Measurements from ENCODE around the gene FLNC.

FLNC gene

GRCh38 chr7:128829391-128830166 lies 627 bp upstream of the FLNC start:
- DNase-seq (ENCODE audit: low spot score), result no peak
- in situ Hi-C loops (cut with MboI; ENCODE audit: low pct_unique_long_range_greater_than_20kb, low sequenced_read_pairs, unreplicated experiment), result no loop called here

GRCh38 chr7:128831178-128831993 lies 1.2 kb downstream of the FLNC start:
- in situ Hi-C loops (cut with MboI; ENCODE audit: low pct_unique_long_range_greater_than_20kb, low sequenced_read_pairs, unreplicated experiment), result no loop called here
- TF ChIP-seq CTCF (IDR thresholded peaks at IDR 0.05; ENCODE audit: extremely low read depth, insufficient read depth, missing control alignments), result no peak
- peak; percentile 67 for DNase-seq (ENCODE audit: low spot score)

More at GRCh38 chr7:128829391-128830166, 627 bp upstream of the FLNC start:
- no peak for TF ChIP-seq CTCF (IDR thresholded peaks at IDR 0.05; ENCODE audit: extremely low read depth, insufficient read depth, missing control alignments)

GRCh38 chr7:128831994-128832879 lies 2.0 kb downstream of the FLNC start:
- TF ChIP-seq CTCF (IDR thresholded peaks at IDR 0.05; ENCODE audit: extremely low read depth, insufficient read depth, missing control alignments), result no peak
- no peak for DNase-seq (ENCODE audit: low spot score)
- in situ Hi-C loops (cut with MboI; ENCODE audit: low pct_unique_long_range_greater_than_20kb, low sequenced_read_pairs, unreplicated experiment), result no loop called here

- no peak for TF ChIP-seq CTCF (IDR thresholded peaks at IDR 0.05; ENCODE audit: extremely low read depth, insufficient read depth, missing control alignments)
- no peak for DNase-seq (ENCODE audit: low spot score)
- in situ Hi-C loops (cut with MboI; ENCODE audit: low pct_unique_long_range_greater_than_20kb, low sequenced_read_pairs, unreplicated experiment), result no loop called here
Measured at GRCh38 chr7:128832880-128833147, 2.6 kb downstream of the FLNC start.

GRCh38 chr7:128833148-128833945 lies 3.1 kb downstream of the FLNC start:
- in situ Hi-C loops (cut with MboI; ENCODE audit: low pct_unique_long_range_greater_than_20kb, low sequenced_read_pairs, unreplicated experiment), result no loop called here
- DNase-seq (ENCODE audit: low spot score), result no peak
- no peak for TF ChIP-seq CTCF (IDR thresholded peaks at IDR 0.05; ENCODE audit: extremely low read depth, insufficient read depth, missing control alignments)

- in situ Hi-C loops (cut with MboI; ENCODE audit: low pct_unique_long_range_greater_than_20kb, low sequenced_read_pairs, unreplicated experiment), result no loop called here
- no peak for DNase-seq (ENCODE audit: low spot score)
- no peak for TF ChIP-seq CTCF (IDR thresholded peaks at IDR 0.05; ENCODE audit: extremely low read depth, insufficient read depth, missing control alignments)
Measured at GRCh38 chr7:128833946-128834325, 3.7 kb downstream of the FLNC start.

Measured in GM13977 (cell line).